ENCODE data around the gene TCF3.

Gene TCF3

GRCh38 chr19:1598777-1599459 lies 53.5 kb downstream of the TCF3 start:
- Histone ChIP-seq H3K4me3 (ENCODE audit: insufficient read depth, low read length, poor library complexity, severe bottlenecking) (no peak overlapping the region), H3K36me3 (ENCODE audit: low read length) (no peaks in the 10 kb centered on the region), H3K4me2 (ENCODE audit: low read depth, low read length, poor library complexity, severe bottlenecking) (no peak overlapping the region), H3F3A (ENCODE audit: insufficient read depth) (peaks cover 11% of the 10 kb centered on the region), H3K9ac (ENCODE audit: low read length) (no peak overlapping the region), H4K20me1 (ENCODE audit: low read depth, low read length) (no peaks in the 10 kb centered on the region; the same call in 1 of the 2 replicates), H3K9me3 (ENCODE audit: insufficient read depth, low read length) (no peaks in the 10 kb centered on the region), H3K27ac (ENCODE audit: low read depth, low read length) (no peak overlapping the region), H2AFZ (ENCODE audit: low read depth, low read length, severe bottlenecking) (no peak overlapping the region), H3K27me3 (ENCODE audit: low read length) (no peaks in the 10 kb centered on the region), H3K9me2 (replicated peaks; ENCODE audit: insufficient read depth, low read length) (no peaks in the 10 kb centered on the region), H3K79me2 (ENCODE audit: insufficient read depth, low read length) (peaks cover 42% of the 10 kb centered on the region)
- TF ChIP-seq CTCF (IDR thresholded peaks at IDR 0.05; ENCODE audit: insufficient read depth, low read length, poor library complexity, severe bottlenecking), result no peak
- TF ChIP-seq EZH2phosphoT487 (conservative IDR thresholded peaks at IDR 0.05; ENCODE audit: low read length), result no peak

- H3K27ac ChIP-seq (ENCODE audit: low read depth, low read length), result peak overlapping the region; percentile 61; the same call in 1 of the 2 replicates
- peaks cover 36% of the 10 kb centered on the region for H3K79me2 ChIP-seq (ENCODE audit: insufficient read depth, low read length)
- peaks cover 4% of the 10 kb centered on the region; the same call in 1 of the 2 replicates for H3K36me3 ChIP-seq (ENCODE audit: low read length)
- peak overlapping the region; percentile 86 for H3K4me2 ChIP-seq (ENCODE audit: low read depth, low read length, poor library complexity, severe bottlenecking)
- TF ChIP-seq EZH2phosphoT487 (conservative IDR thresholded peaks at IDR 0.05; ENCODE audit: low read length), result no peak
- TF ChIP-seq CTCF (IDR thresholded peaks at IDR 0.05; ENCODE audit: insufficient read depth, low read length, poor library complexity, severe bottlenecking), result no peak
- H2AFZ ChIP-seq (ENCODE audit: low read depth, low read length, severe bottlenecking), result peak overlapping the region; percentile 75
- peak overlapping the region; percentile 62 for H3K4me3 ChIP-seq (ENCODE audit: insufficient read depth, low read length, poor library complexity, severe bottlenecking)
- H3K27me3 ChIP-seq (ENCODE audit: low read length), result no peaks in the 10 kb centered on the region
- H3K9me3 ChIP-seq (ENCODE audit: insufficient read depth, low read length), result no peaks in the 10 kb centered on the region
- H3K9ac ChIP-seq (ENCODE audit: low read length), result peak overlapping the region; percentile 74
- peaks cover 7% of the 10 kb centered on the region; the same call in 1 of the 2 replicates for H4K20me1 ChIP-seq (ENCODE audit: low read depth, low read length)
- no peaks in the 10 kb centered on the region for H3K9me2 ChIP-seq (replicated peaks; ENCODE audit: insufficient read depth, low read length)
- peaks cover 30% of the 10 kb centered on the region for H3F3A ChIP-seq (ENCODE audit: insufficient read depth)
Observed at GRCh38 chr19:1593501-1593772, 59.0 kb downstream of the TCF3 start.

GRCh38 chr19:1592755-1593500 lies 59.5 kb downstream of the TCF3 start, which contains the start of gene MBD3:
TSS of gene MBD3 (minus strand) at chr19:1592865. CDS start at chr19:1592631, 234 bp downstream.
- Histone ChIP-seq H3K79me2 (ENCODE audit: insufficient read depth, low read length) (peaks cover 41% of the 10 kb centered on the region), H2AFZ (ENCODE audit: low read depth, low read length, severe bottlenecking) (peak within 1 kb of the TSS; percentile 75), H3K36me3 (ENCODE audit: low read length) (peaks cover 4% of the 10 kb centered on the region; the same call in 1 of the 2 replicates)

More at GRCh38 chr19:1592755-1593500, 59.5 kb downstream of the TCF3 start, which contains the start of gene MBD3:
- peaks cover 30% of the 10 kb centered on the region for H3F3A ChIP-seq (ENCODE audit: insufficient read depth)
- peak within 1 kb of the TSS; percentile 90 for H3K4me2 ChIP-seq (ENCODE audit: low read depth, low read length, poor library complexity, severe bottlenecking)
- H3K4me3 ChIP-seq (ENCODE audit: insufficient read depth, low read length, poor library complexity, severe bottlenecking), result peak within 1 kb of the TSS; percentile 100
- no peaks in the 10 kb centered on the region for H3K27me3 ChIP-seq (ENCODE audit: low read length)
- H3K9ac ChIP-seq (ENCODE audit: low read length), result peak within 1 kb of the TSS; percentile 100
- peak within 1 kb of the TSS; percentile 96 for H3K27ac ChIP-seq (ENCODE audit: low read depth, low read length)
- no peak for TF ChIP-seq EZH2phosphoT487 (conservative IDR thresholded peaks at IDR 0.05; ENCODE audit: low read length)
- no peaks in the 10 kb centered on the region for H3K9me3 ChIP-seq (ENCODE audit: insufficient read depth, low read length)
- no peaks in the 10 kb centered on the region for H3K9me2 ChIP-seq (replicated peaks; ENCODE audit: insufficient read depth, low read length)
- H4K20me1 ChIP-seq (ENCODE audit: low read depth, low read length), result peaks cover 7% of the 10 kb centered on the region; the same call in 1 of the 2 replicates
